Activated gamma-delta T cell (primary cell): ENCODE results near the gene F3.

ENCODE experiments used
- DNase-seq: peaks from one replicate; lab custom pipeline; 2025; lab: John Stamatoyannopoulos, UW

Gene F3

DNA sequence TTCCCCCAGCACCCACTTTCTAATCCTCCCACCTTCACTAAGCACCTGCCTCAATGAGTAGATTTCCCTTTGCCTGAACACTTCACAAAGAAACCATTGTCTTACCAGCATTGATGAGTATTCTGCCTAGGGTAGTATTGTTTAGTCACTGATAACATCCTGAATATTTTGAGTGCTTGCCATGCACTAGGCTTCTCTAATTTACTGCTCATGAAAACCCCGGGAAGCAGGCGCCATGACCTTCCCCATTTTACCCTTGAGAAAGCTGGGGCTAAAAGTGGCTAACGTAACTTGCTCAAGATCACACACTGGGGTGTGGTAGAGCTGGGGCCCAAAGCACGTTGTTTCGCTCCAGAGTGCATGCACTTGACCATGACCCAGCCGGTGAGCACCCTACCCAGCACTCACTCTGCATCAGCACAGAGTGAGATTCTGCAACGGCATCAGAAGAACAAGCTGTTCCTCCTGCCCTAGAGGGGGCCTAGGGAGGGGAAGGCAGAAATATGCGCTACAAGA lies 10.6 kb upstream of the F3 start:
- no peak for DNase-seq

DNA sequence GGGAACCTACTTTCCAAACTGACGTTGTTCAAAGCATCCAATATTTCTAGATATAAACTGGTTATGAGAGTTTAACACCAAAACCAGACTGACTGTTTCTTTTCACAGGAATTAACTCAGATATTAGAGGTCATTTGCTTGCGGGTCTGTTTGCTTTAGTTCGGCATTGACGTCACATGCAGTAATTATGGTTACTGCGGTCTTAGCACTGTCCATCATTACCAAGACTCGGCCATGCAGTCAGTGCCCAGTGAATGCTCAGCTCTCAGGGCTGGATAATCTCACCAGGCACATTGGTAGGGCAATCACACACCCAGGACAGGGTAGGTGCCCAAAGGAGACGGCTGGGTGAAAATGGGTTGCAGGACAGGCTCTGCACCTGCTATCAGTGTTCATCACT lies 9.9 kb upstream of the F3 start:
- DNase-seq = no peak

DNA sequence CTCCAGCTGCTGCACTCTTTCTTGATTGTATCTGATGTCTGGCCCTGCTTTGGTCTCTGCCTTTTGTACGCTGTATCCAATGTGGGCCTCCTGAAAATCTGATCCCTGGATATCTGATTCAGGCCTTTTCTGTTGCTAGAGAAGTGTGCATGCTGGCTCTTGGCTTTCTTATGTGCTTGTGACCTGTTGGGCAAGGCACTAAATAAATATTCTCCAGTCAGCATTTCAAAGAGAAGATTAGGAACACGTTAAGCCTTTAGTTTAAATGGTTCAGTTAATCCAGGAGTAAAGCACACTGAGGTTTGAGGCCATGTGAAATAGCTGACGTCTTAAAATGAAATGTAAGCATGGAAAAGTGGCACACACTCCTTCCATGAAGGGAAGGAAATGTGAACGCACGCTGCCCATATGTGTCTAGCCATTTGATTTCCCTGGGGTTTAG lies 9.3 kb upstream of the F3 start:
- DNase-seq = no peak

DNA sequence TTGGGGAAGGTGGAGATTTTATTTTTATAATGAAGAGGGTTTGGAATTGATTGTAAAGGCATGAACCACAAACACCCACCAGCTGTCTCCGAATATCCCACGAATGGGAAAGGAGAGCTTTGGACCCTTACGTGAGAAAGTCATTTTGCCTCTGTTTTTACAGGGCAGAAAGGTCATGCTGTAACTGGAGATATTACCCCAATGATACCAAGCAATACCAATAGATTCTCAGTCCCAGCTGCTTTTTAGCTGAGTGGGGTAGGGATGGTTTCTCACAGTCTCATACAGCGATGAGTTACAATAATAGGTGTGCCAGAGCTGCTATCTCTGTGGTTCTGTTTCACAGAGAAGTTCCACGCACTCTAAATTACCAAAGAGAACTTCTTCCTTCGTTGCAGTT lies 8.8 kb upstream of the F3 start:
- DNase-seq = no peak

DNA sequence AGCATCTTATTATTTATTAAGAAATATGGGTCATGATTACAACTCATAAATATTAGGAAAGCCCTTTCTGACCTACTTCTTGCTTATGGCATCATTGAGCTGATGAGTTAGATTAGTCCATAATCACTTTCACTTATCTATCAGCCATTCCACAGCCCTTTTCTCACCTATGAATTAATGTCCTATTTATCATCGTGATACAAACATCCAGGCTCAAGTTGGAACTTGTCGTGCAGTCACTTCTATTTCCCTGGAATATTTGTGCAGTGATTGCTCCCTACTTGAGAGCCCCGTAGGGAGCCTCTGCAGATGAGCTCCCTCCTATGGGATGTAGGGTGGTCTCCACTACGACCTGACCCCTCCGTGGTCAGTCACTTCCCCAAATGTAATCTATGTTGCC lies 8.1 kb upstream of the F3 start:
- no peak for DNase-seq

DNA sequence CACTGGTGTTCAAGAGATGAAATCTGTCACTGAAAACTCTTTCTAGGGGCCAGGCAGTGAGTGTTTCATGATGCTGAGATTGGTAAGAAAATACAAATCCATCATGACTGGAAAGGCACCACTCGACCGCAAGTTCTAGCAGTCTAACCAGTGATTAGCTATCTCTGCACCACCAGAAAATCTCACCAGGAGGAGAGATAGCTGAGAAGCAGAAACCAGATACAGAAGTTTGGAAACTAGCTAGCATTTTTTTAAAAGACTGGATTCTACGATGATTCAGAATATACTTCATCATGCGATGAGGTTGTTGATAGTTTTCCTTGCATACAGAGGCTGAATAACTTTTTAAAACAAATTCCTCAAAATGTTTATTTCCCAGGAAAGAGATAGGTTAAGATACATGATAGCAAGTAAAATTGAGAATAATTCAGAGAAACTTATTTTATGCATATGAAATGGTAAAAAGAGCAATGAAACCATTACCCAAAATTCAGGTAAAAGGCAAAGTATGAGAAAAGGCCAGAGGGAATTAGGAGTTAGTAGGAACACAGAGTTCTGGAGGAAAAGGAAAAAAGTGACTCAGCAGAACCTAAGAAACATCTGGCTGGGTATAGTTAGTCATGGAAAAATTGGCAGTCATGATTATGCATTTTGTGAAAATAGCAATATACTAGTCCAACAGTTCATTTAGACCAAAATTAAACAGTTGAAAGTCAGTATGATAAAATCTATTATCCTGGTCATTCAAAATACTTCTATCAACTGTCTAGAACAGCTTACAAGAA lies 3.3 kb upstream of the F3 start:
- no peak for DNase-seq

DNA sequence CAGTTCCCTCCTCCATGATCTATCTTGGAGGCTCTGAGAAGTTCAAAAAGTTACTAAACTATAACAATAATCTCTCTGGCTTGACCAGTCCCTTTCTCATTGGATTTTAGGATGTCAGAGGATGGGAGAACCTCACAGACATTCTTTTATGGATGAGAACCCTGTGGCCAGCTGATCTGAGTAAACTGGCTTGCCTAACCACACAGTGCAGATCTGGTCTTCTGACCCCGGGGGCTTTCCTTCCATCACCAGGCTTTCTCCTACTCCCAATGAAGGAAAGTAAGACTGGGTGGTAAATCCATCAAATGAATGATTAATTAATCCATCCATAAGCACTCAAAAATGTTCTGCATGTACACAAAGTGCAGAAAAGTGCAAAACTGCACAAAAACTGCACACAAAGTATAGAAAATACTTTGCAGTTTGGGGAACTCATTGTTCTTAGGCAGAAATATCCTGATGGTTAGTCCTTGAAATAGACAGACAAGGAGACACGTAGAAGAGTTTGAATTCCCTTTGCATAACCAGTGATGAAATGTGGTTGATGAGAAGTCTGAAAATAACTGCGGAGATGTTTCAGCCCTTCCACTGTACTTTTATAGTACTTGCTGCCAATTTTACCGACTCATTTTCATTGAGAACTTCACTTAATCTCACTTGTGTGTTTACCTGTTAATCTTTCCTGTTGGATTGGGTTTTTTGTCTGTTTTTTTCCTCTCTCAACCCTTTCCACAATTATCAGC lies 2.5 kb upstream of the F3 start:
- no peak for DNase-seq

DNA sequence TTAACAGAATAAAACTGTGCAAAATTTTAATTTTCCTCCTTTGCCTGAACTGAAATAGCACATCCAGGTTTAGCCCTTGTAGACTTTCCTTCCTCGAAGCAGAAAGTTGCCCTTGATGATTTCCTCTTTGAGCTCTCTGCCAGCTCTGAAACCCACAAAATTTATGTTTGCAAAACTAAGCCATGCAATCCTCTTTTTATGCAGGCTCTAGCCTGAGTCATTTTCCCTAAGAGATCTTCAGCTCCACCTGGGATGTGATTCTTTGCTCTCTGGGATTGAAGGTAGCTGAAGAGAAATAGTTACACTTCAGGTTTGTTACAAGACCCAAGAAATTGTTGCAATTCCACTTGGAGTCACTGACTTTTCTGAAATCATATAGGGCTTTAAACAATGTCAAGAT lies 1.4 kb upstream of the F3 start:
- no peak for DNase-seq

DNA sequence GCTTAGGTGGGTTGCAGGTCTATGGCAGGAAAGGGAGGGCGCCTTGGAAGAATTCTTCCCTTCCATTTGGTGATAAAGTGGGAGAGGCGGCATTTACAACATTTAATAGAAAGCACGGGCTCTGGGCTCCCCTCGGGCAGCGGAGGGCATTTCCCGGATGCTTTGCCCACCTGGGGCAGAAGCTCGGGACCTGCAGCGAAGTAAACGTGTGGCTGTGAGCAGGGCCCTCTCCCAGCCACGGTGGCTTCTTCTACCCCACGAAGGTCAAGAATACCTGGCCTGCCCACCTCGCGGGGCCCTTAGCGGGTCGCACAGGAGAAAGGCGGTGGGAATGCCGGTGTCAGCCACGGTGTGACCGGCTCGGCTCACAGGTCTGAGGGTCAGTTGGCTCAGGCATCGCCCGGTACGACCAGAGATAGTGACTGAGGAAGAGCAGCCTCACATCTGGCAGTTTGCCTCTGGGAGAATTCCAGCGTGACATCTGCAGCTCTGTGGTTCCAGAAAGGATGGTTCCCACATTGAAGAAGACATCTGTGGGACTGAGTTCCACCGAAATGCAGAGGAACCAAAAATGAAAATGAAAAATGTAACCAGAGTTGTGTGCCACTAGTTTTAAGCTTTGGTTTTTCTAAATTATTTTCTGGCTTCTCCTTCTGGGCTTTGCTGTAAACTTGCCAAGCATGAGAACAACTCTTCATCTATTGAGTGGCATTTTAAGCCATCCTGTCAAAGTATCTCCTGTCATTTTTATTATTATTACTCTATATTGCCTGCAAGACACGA lies 720 bp upstream of the F3 start:
- DNase-seq = no peak

DNA sequence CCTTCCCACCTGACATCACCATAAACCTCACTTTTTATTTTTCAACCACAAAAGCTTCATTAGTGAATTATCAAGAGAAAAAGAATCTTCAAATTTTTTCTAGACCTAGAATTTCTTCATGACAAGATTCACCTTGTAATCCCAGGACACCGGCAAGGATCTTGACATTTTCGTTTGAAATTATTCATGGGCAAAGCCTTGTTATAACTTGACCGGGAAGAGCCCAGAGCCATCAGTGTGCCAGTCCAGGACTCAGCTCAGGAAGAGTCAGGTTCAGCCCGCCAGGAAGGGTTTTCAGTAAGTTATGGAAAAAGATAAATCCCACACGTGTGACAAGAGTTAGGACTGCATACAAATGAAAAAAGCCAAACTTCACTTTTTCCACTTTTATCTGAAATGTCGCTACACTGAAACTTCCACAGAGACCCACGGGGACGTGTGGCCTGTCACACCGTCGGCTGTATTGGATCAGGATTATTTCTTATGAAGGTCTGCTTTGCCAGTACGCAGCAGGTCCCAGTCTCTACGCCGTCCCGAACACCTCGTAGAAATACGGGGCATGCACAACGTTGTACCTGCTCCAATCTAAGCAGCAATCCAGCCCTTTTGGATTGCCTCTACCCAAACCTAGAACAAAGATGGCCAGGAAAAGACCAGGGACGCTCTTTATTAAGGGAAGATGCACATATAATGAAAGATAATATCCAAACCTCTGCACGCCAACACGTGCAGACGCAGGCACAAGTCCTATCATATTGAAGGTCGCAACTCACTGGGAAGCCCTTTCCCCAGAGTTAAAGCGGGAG lies 916 bp downstream of the F3 start:
- DNase-seq = no peak

DNA sequence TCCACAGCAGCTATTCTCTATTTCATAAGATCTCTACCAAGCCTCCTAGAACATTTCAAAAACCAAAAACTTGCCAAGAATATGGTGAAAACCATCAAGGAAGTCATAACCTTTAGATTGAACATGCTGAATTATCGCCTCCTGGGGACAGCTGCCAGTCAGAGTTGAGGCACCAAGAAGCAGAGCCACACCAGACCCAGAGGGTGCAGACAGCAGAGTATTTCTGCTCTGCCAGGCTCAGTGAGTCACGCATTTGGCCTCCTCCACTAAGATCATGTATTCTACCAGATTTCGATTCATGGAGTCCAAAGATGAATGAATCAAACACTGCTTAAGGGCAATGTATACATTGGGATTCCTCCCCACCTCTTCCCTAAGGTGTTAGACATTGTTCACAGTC lies 2.1 kb downstream of the F3 start:
- no peak for DNase-seq

DNA sequence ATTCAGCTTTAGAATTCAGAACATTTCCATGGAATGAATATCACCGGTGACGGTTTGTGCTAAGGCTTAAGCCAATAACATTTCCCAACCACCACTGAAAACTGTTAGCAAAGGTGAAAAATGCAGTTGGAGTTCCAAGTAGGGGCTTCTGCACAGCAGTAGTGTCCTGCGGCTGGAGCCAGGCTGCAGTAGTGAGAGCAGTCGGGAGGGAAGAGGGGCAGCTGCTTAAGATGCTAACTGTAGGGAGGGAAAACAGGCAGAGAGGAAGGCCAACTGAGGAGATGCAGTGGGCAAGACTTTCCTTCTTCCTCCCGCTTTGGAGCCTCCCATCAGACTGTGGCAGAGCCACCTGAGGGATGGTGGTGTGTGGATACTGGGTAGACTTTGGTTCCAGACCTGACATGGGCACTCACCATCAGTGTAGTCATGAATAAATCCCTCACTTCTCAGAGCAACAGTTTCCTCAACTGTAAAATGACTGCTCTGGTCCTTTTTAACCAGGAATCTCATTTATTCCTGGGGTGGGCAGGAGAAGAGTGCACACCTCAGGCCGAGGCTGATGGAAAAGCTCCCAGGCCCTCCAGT lies 3.2 kb downstream of the F3 start:
- DNase-seq = no peak

DNA sequence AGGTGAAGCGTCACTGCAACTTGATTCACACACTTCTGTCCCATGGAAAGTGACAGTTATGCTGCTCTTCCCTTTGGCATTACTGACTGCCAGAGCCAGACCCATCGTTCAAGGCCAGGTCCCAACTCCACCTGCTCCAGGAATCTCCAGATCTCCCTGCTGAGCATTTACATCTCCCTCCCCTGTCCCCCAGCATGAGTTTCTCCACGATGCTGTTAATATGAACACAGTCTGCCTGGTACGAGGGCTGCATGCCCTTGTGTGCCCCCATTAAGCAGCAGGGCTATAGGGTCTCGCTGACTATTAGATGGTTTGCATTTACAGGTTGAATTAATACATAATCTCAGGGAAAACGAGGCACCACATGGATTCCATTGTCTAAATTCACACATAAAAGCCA lies 4.3 kb downstream of the F3 start:
- no peak for DNase-seq

DNA sequence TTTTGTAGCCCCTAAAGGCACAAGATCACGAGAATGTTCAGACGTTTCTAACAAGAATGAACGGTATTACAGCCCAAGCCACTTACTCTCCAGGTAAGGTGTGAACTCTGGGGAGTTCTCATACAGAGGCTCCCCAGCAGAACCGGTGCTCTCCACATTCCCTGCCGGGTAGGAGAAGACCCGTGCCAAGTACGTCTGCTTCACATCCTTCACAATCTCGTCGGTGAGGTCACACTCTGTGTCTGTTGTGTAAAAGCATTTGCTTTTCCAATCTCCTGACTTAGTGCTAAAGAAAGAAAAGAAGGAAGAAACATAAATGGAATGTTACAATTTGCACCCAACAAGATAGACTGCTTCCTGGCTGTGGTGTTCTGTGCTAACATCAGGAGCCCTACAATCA lies 5.7 kb downstream of the F3 start:
- DNase-seq = no peak

DNA sequence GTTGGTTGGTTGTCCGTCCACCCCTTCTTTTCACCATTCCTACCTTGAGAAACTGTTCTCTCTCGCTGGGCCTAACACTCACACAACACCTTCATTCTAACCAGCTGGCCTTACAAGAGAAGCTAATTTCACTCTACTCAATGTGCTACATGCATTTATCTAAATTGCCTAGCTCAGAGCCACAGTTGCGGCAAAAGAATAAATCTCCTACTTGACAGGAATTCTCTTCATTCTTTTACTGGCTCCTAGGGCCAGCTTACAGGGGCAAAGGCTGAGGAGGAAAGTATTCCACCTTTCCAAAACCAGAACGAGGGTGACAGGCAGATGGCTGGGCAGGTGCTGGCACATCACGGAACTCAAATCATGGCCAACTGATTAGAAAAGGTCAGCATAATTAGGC lies 6.5 kb downstream of the F3 start:
- no peak for DNase-seq

DNA sequence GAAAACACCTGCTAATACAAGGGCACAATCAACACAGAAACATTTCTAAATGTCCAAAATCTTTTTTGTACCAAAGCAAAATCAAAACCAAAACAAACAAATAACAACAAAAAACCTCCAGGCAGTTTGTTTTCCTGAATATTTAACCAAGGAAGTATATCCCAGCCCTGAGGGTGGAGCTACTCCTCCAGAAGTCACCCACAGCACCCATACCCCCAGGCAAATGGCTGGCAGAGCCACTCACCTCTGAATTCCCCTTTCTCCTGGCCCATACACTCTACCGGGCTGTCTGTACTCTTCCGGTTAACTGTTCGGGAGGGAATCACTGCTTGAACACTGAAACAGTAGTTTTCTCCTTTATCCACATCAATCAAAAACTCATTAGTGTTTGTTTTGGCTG lies 9.5 kb downstream of the F3 start:
- no peak for DNase-seq

DNA sequence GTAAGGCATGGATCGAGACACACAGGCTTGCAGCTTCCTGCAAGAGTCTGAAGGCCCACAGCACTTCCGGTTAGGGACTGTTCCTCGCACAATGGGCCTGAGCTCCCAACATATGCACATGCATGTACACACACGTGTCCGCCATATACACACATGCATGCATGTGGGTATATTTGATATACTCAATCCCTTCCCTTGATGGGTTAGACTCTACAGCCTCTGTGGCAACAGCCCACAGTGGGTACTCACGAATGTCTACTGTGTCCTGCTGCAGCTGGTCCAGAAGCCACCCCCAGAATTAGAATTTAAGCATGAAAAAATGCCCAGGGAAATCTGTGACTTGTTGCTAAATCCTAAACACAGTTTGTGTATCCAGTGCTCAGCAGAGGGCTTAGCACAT lies 9.9 kb downstream of the F3 start:
- DNase-seq = no peak

DNA sequence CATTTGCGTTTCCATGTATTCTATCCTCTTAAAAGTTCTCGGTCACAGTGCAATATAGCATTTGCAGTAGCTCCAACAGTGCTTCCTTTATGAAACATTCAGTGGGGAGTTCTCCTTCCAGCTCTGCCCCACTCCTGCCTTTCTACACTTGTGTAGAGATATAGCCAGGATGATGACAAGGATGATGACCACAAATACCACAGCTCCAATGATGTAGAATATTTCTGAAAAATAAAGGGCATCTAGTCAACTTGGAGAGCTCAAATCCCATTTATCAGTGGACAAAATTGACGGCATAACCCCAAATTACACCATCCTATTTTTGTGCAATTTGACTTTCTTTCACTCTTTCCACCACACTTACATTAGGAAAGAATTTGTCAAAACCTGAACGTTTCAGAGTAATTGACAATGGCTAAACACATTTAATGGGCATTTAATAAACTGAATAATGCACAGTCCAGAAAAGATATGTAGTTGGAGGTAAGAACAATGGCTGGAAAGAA lies 11.1 kb downstream of the F3 start:
- DNase-seq = no peak

DNA sequence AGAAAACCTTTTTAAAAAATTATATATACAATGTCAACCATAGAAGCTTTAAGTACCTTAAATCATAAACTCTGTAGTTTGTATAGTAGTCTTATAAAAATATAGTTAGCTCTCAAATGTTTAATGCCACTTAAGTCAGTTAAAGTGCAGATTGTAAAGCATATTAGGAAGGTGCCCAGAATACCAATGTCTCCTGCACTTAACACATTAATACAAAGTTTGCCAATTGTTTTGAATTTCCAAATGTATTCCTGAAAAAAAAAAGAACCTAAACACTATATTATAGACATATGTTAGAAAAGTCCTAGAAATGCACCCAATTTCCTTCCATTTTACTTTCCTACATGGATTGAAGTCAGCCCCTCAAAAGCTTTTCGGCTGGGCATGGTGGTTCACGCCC lies 12.1 kb downstream of the F3 start:
- no peak for DNase-seq

DNA sequence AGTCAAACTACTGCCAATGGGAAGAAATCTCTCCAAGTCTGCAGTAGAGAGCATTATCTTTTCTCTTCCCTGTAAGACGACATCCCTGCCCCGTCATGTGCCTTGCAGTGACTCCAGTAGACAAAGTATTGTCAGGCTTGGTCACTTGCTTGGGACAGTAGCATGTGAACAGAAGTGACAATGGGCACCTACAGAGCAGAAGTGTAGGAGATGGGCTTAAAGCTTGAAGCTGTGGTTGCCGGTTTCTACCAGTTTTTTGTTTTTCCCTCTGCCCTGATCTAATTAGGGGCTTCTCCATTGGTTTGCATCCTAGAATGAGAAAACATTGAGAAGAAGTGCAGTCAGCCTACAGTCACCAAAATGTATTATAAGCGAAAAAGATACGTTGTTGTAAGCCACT lies 12.7 kb downstream of the F3 start:
- DNase-seq = no peak

DNA sequence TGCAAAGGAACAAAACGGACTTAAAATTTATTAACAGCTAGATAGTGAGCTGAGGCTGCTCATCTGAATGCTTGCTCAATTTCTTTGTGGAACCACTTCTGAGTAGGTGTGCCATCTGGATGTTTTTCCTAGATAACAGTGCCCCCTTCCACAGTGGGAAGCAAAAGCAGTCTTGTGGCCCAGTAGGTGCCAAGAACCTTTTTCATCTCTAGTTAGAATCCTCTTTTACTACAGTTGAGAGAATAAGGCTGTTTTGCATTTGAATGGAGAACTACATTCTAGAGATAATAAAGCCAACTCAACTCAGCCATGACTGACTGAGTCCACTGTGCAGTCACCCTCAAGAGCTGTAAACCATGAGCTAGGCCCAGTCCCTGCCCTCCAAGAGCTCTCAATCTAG lies 13.3 kb downstream of the F3 start:
- no peak for DNase-seq
